GM12865 (cell line): ENCODE measurements around the gene PRIMPOL.

Experiments used
- DNase-seq: peaks from one replicate; pipeline ENCODE4 v3.0.0; 2010; ENCODE audit warnings: low read depth
- H3K4me3 ChIP-seq: 2 replicates; pipeline ENCODE4 v1.5.1; 2011; ENCODE audit warnings: mild to moderate bottlenecking, low read depth, low read length, control low read depth
- TF ChIP-seq, protein P1 (sequence below): IDR thresholded peaks from 2 replicates; pipeline ENCODE4 v1.5.1; 2011; ENCODE audit warnings: low read length, control low read depth, low read depth, inconsistent platforms; ENCODE audit not compliant: insufficient read depth; ENCODE audit errors: missing control alignments

PRIMPOL gene

DNA sequence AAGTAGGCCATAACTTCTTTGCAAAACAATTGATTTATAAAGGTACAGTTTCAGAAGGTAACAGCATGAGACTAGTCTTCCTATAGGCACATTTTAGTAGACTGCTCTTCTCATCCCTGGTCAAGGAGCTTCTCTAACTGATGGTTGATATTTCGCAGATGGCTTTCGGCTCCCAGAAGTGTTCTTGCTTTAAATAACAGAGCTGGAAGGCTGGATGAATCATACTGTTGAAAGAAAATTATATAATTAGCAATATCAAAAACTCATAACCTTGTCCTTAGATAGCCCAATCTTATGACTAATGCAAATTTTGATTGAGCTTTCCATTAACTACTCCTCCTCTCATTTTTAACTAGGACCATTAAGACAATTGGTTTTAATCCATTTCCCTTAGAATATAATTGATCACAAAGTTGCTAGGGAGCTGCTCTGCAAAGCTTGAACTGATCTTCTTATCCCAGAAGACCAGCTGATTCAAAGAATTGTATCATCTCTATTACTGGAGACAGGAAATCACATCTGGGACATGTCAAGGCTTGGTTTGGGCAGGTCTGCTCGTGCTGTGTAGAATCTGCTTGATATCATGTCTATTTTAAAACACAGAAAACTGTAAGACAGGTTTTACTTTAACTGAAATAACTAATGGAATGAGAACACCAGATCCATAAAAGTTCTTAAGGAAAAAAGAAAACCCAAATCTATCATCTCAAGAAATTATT, 45.8 kb downstream of the PRIMPOL start:
- TF ChIP-seq, protein P1, sequence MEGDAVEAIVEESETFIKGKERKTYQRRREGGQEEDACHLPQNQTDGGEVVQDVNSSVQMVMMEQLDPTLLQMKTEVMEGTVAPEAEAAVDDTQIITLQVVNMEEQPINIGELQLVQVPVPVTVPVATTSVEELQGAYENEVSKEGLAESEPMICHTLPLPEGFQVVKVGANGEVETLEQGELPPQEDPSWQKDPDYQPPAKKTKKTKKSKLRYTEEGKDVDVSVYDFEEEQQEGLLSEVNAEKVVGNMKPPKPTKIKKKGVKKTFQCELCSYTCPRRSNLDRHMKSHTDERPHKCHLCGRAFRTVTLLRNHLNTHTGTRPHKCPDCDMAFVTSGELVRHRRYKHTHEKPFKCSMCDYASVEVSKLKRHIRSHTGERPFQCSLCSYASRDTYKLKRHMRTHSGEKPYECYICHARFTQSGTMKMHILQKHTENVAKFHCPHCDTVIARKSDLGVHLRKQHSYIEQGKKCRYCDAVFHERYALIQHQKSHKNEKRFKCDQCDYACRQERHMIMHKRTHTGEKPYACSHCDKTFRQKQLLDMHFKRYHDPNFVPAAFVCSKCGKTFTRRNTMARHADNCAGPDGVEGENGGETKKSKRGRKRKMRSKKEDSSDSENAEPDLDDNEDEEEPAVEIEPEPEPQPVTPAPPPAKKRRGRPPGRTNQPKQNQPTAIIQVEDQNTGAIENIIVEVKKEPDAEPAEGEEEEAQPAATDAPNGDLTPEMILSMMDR: no peak
- no peak for DNase-seq

DNA sequence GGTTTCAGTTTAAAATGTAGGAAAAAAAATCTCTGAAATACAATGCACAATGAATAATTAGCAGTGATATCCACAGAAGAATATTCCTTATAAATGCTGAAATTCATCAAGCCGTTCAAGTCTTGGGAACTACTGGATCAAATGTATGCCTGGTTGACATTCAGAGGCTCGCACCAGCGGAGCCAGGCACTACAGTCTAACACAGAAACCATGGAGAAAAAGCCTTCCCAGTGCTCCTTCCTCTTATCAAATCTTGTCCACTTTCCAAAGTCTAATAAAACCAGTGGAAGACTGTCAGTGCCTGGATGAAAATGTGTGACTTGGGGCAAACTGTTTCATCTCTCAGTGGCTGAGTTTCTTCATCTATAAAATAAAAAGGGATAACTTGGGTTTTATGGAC, 48.4 kb downstream of the PRIMPOL start:
- DNase-seq: no peak
- no peak overlapping the region for H3K4me3 ChIP-seq
- TF ChIP-seq, protein P1: no peak

More for the DNA sequence above, 45.8 kb downstream of the PRIMPOL start:
- H3K4me3 ChIP-seq: no peak overlapping the region

DNA sequence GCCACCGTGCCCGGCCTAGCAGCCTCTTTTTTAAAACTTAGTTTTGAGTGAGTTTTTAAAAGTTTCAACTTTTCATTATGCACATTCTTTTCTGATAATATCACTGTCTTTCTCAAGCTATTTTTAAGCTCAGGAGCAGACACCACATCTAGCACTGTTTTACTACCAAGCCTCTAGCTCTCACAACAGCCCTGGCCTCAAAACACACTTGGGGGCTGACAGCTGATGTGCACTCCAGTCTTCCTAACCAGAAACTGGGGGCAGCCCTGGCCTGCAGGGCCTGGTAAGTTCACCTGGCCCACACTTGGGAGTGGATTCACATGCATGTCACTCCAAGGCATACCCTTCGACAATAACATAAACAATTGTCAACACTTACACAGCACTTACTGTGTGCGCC, 50.4 kb downstream of the PRIMPOL start:
- no peak for DNase-seq
- H3K4me3 ChIP-seq: no peak overlapping the region
- TF ChIP-seq, protein P1: no peak

DNA sequence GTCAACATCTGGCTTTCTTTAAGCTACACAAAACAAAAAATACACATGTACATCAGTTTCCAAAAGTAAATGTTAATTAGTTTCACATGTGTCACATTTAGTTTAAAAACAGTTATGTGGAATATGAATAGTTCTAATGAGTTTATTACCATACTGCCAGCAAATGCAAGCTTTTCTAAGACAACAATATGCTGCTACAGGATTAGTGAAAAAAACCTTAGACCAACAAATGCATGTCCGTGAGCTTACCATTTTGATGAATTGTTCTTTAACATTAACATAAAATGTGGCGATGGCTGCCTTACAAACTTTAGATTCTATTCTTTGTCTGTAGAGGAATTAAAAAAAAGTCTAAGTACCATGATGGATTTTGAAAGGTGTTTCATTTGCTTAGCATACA, 52.6 kb downstream of the PRIMPOL start:
- H3K4me3 ChIP-seq: no peak overlapping the region
- TF ChIP-seq, protein P1: no peak

DNA sequence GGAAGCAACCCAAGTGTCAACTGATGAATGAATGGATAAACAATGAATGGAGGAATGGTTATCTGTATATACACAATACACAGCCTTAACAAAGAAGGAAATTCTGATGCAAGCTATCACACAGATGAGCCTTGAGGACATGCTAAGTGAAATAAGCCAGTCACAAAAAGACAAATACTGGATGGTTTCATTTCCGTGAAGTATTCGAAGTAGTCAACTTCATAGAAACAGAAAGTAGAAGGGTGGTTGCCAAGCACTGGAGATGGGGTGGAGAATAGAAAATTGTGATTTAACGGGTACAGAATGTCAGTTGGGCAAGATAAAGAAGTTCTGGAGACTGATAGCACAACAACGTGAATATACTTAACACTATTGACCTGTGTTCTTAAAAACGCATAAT, 56.2 kb downstream of the PRIMPOL start:
- peak; percentile 45 for DNase-seq
- H3K4me3 ChIP-seq: no peak overlapping the region
- TF ChIP-seq, protein P1: no peak

More for the DNA sequence above, 52.6 kb downstream of the PRIMPOL start:
- DNase-seq: no peak

DNA sequence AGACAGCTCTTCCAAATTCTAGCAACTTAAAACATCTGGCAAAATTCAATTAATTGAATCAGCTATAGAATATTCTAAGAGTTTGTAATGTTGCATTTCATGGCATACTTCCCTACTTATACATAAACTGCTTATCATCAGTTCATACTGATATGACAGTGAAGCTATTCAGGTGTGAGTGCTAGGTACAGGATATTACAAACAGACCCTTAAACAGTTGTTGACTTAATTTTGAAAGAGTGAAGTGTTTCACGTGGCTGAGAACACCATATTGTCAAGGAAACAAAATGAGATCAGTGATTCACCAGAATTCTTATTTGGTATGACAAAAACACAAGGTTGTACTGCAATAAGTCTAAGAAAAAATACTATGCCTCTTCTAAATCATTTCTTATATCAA, 56.9 kb downstream of the PRIMPOL start:
- TF ChIP-seq, protein P1: no peak
- no peak for DNase-seq
- no peak overlapping the region for H3K4me3 ChIP-seq

DNA sequence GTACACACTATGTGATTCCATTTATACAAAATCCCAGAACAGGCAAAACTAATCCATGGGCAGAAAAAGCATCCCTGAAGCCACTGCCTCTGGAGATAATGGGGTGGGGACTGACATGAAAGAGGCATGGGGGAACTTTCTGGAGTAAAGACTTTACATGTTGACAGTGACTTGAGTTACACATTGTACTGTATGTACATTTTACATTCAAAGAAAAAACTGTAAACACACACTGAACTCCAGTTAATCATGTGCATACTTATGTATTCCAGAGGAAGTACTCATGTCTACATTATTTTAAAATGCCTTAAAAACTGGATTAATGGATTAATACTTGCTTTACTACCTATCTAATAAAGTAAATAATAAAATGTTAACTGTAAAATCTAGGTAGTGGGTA, 62.8 kb downstream of the PRIMPOL start:
- DNase-seq: no peak
- no peak overlapping the region for H3K4me3 ChIP-seq
- TF ChIP-seq, protein P1: no peak
